ENCODE results near the gene CD36.

DNA sequence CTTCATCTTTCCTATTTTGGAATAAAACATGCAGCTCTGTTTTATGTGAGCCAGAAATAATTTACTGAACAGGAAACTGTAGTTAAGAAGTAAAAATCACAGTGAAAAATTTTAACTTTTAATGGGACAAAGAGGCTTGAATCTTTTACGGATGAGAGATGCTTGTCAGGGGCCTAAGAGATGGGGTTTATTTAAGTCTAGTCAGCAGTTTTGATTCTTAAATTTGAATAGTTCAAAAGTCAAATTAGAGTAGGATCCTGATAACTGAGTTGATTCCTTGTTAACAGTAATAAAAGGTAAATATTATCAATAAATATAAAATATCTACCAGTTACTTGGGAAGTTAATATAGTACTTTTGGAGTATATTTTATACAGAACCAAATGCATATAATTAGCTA lies 24.9 kb upstream of the CD36 start:
- TF ChIP-seq SP1 (CRISPR knock-in tag; conservative IDR thresholded peaks at IDR 0.05) = no peak
- TF ChIP-seq, protein P1, sequence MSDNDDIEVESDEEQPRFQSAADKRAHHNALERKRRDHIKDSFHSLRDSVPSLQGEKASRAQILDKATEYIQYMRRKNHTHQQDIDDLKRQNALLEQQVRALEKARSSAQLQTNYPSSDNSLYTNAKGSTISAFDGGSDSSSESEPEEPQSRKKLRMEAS (CRISPR knock-in tag; IDR thresholded peaks at IDR 0.05) = no peak
- TF ChIP-seq CTCF (IDR thresholded peaks at IDR 0.05) = no peak
- TF ChIP-seq FOXP1 (CRISPR knock-in tag; IDR thresholded peaks at IDR 0.05; ENCODE audit: borderline replicate concordance) = no peak

Data from WTC11 (cell line).